ENCODE measurements around the gene SATB1.
"Not testable (repeated sequence)": the region's sequence is repeated elsewhere in the genome, so short reads cannot be mapped to it uniquely, and the experiment has no call there.

Gene SATB1

GRCh38 chr3:18343809-18344208 is 81.3 kb downstream of the SATB1 start:
- no peak overlapping the region for H3K9ac ChIP-seq (ENCODE audit: low read depth in 1 of 2, low read length in 2 of 2)
- no peak overlapping the region for H3K4me3 ChIP-seq (ENCODE audit: low read depth in 1 of 2, low read length in 2 of 2)
- no peaks in the 10 kb centered on the region for H3K27me3 ChIP-seq (ENCODE audit: control insufficient read depth in 1 of 2, insufficient read depth in 2 of 2, low read length in 2 of 2)
- H3K36me3 ChIP-seq (ENCODE audit: control insufficient read depth in 1 of 2, insufficient read depth in 2 of 2, low read length in 2 of 2), result peaks cover 0 to 2% of the 10 kb centered on the region in 2 donors
- no peak overlapping the region for H3K27ac ChIP-seq (ENCODE audit: low read depth, low read length)
- no peaks in the 10 kb centered on the region for H3K4me1 ChIP-seq (ENCODE audit: control insufficient read depth in 1 of 2, insufficient read depth in 2 of 2, low read length in 2 of 2)
- no peaks in the 10 kb centered on the region for H3K9me3 ChIP-seq (ENCODE audit: control insufficient read depth in 1 of 2, low read length in 2 of 2)

- H3K4me3 ChIP-seq (ENCODE audit: low read depth in 1 of 2, low read length in 2 of 2), result no peak overlapping the region
- no peak overlapping the region for H3K27ac ChIP-seq (ENCODE audit: low read depth, low read length)
- no peaks in the 10 kb centered on the region for H3K36me3 ChIP-seq (ENCODE audit: control insufficient read depth in 1 of 2, insufficient read depth in 2 of 2, low read length in 2 of 2)
- no peak overlapping the region for H3K9ac ChIP-seq (ENCODE audit: low read depth in 1 of 2, low read length in 2 of 2)
- no peaks in the 10 kb centered on the region for H3K27me3 ChIP-seq (ENCODE audit: control insufficient read depth in 1 of 2, insufficient read depth in 2 of 2, low read length in 2 of 2)
- no peaks in the 10 kb centered on the region for H3K4me1 ChIP-seq (ENCODE audit: control insufficient read depth in 1 of 2, insufficient read depth in 2 of 2, low read length in 2 of 2)
- H3K9me3 ChIP-seq (ENCODE audit: control insufficient read depth in 1 of 2, low read length in 2 of 2), result no peaks in the 10 kb centered on the region
Measured at GRCh38 chr3:18338827-18339514, 86.2 kb downstream of the SATB1 start.

DNA sequence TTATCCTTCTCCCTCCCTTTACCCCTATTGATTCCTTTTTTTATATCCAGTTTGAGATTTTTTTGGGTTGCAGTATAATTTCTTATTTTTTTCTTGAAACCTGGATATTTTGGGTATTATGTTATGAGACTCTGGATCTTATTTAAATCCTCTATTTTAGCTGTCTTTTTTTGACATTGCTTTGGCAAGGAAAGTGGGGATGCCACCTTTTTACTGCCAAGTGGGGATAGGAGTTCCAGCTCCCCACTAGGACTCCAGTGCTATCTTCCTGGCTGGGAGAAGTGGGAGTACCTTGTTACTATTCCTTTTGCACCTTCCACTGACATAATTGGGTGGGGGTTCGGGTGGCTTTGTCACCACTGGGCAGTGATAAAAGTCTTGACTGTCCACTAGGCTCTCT is 87.9 kb downstream of the SATB1 start:
- Histone ChIP-seq H3K9ac (ENCODE audit: low read depth in 1 of 2, low read length in 2 of 2) (no peak overlapping the region), H3K4me3 (ENCODE audit: low read depth in 1 of 2, low read length in 2 of 2) (no peak overlapping the region), H3K4me1 (ENCODE audit: control insufficient read depth in 1 of 2, insufficient read depth in 2 of 2, low read length in 2 of 2) (no peaks in the 10 kb centered on the region), H3K36me3 (ENCODE audit: control insufficient read depth in 1 of 2, insufficient read depth in 2 of 2, low read length in 2 of 2) (no peaks in the 10 kb centered on the region), H3K9me3 (ENCODE audit: control insufficient read depth in 1 of 2, low read length in 2 of 2) (no peaks in the 10 kb centered on the region), H3K27ac (ENCODE audit: low read depth, low read length) (no peak overlapping the region), H3K27me3 (ENCODE audit: control insufficient read depth in 1 of 2, insufficient read depth in 2 of 2, low read length in 2 of 2) (no peaks in the 10 kb centered on the region)

GRCh38 chr3:18334837-18335601 is 90.1 kb downstream of the SATB1 start:
- Histone ChIP-seq H3K27ac (ENCODE audit: low read depth, low read length) (no peak overlapping the region), H3K9me3 (ENCODE audit: control insufficient read depth in 1 of 2, low read length in 2 of 2) (no peaks in the 10 kb centered on the region), H3K27me3 (ENCODE audit: control insufficient read depth in 1 of 2, insufficient read depth in 2 of 2, low read length in 2 of 2) (no peaks in the 10 kb centered on the region), H3K4me3 (ENCODE audit: low read depth in 1 of 2, low read length in 2 of 2) (no peak overlapping the region), H3K4me1 (ENCODE audit: control insufficient read depth in 1 of 2, insufficient read depth in 2 of 2, low read length in 2 of 2) (no peaks in the 10 kb centered on the region), H3K36me3 (ENCODE audit: control insufficient read depth in 1 of 2, insufficient read depth in 2 of 2, low read length in 2 of 2) (no peaks in the 10 kb centered on the region), H3K9ac (ENCODE audit: low read depth in 1 of 2, low read length in 2 of 2) (no peak overlapping the region)

GRCh38 chr3:18330772-18331441 is 94.2 kb downstream of the SATB1 start:
- H3K4me3 ChIP-seq (ENCODE audit: low read depth in 1 of 2, low read length in 2 of 2); H3K27me3 ChIP-seq (ENCODE audit: control insufficient read depth in 1 of 2, insufficient read depth in 2 of 2, low read length in 2 of 2); H3K4me1 ChIP-seq (ENCODE audit: control insufficient read depth in 1 of 2, insufficient read depth in 2 of 2, low read length in 2 of 2); H3K9me3 ChIP-seq (ENCODE audit: control insufficient read depth in 1 of 2, low read length in 2 of 2); H3K9ac ChIP-seq (ENCODE audit: low read depth in 1 of 2, low read length in 2 of 2); H3K36me3 ChIP-seq (ENCODE audit: control insufficient read depth in 1 of 2, insufficient read depth in 2 of 2, low read length in 2 of 2); H3K27ac ChIP-seq (ENCODE audit: low read depth, low read length): not testable (repeated sequence)

GRCh38 chr3:18308096-18308650 is 117.0 kb downstream of the SATB1 start:
- H3K4me1 ChIP-seq (ENCODE audit: control insufficient read depth in 1 of 2, insufficient read depth in 2 of 2, low read length in 2 of 2), result no peaks in the 10 kb centered on the region
- H3K27me3 ChIP-seq (ENCODE audit: control insufficient read depth in 1 of 2, insufficient read depth in 2 of 2, low read length in 2 of 2), result no peaks in the 10 kb centered on the region
- no peaks in the 10 kb centered on the region for H3K36me3 ChIP-seq (ENCODE audit: control insufficient read depth in 1 of 2, insufficient read depth in 2 of 2, low read length in 2 of 2)
- no peaks in the 10 kb centered on the region for H3K9me3 ChIP-seq (ENCODE audit: control insufficient read depth in 1 of 2, low read length in 2 of 2)
- no peak overlapping the region for H3K4me3 ChIP-seq (ENCODE audit: low read depth in 1 of 2, low read length in 2 of 2)
- H3K9ac ChIP-seq (ENCODE audit: low read depth in 1 of 2, low read length in 2 of 2), result no peak overlapping the region
- H3K27ac ChIP-seq (ENCODE audit: low read depth, low read length), result no peak overlapping the region

DNA sequence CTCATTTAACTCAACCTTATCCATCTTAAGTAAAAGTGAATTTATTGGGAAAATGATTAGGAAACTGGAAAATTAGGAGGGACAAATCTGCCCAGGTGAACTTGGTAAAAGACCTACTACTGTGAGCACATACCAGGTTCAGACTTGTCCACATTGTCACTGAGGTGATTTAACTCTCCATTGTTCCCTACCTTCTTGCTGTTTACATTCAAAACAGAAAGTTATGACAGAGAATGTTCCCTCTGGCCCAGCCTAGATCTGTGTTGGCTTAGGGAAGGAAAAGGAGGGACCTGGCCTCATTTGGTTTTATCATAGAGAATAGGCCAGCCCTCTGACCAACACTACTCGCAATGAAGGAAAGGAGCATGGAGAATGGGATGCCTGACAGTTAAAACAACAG is 117.6 kb downstream of the SATB1 start:
- H3K27ac ChIP-seq (ENCODE audit: low read depth, low read length), result no peak overlapping the region
- H3K36me3 ChIP-seq (ENCODE audit: control insufficient read depth in 1 of 2, insufficient read depth in 2 of 2, low read length in 2 of 2), result no peaks in the 10 kb centered on the region
- H3K4me1 ChIP-seq (ENCODE audit: control insufficient read depth in 1 of 2, insufficient read depth in 2 of 2, low read length in 2 of 2), result no peaks in the 10 kb centered on the region
- H3K27me3 ChIP-seq (ENCODE audit: control insufficient read depth in 1 of 2, insufficient read depth in 2 of 2, low read length in 2 of 2), result no peaks in the 10 kb centered on the region
- H3K9ac ChIP-seq (ENCODE audit: low read depth in 1 of 2, low read length in 2 of 2), result no peak overlapping the region
- no peak overlapping the region for H3K4me3 ChIP-seq (ENCODE audit: low read depth in 1 of 2, low read length in 2 of 2)
- no peaks in the 10 kb centered on the region for H3K9me3 ChIP-seq (ENCODE audit: control insufficient read depth in 1 of 2, low read length in 2 of 2)

DNA sequence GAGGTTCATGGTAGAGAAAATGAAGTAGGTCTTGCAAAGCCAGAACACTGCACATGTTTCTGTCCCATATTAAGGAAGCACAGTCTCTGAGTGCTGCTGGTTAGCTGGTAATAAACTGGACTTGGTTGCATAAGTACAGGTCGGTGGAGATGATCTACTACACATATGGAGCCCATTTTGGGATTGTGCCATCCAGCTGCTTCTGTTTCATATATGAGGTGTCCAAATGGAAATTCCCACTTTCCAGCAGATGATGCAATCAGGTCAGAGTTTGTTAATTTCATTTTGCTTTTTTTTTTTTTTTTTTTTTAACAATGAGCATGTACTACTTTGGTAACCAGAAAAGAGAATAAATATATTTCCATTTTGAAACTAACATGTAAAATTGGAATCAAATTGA is 122.6 kb downstream of the SATB1 start:
- no peak overlapping the region for H3K27ac ChIP-seq (ENCODE audit: low read depth, low read length)
- H3K36me3 ChIP-seq (ENCODE audit: control insufficient read depth in 1 of 2, insufficient read depth in 2 of 2, low read length in 2 of 2), result no peaks in the 10 kb centered on the region
- H3K4me1 ChIP-seq (ENCODE audit: control insufficient read depth in 1 of 2, insufficient read depth in 2 of 2, low read length in 2 of 2), result no peaks in the 10 kb centered on the region
- no peak overlapping the region for H3K4me3 ChIP-seq (ENCODE audit: low read depth in 1 of 2, low read length in 2 of 2)
- no peaks in the 10 kb centered on the region for H3K27me3 ChIP-seq (ENCODE audit: control insufficient read depth in 1 of 2, insufficient read depth in 2 of 2, low read length in 2 of 2)
- no peak overlapping the region for H3K9ac ChIP-seq (ENCODE audit: low read depth in 1 of 2, low read length in 2 of 2)
- H3K9me3 ChIP-seq (ENCODE audit: control insufficient read depth in 1 of 2, low read length in 2 of 2), result no peaks in the 10 kb centered on the region

- Histone ChIP-seq H3K9ac (ENCODE audit: low read depth in 1 of 2, low read length in 2 of 2) (no peak overlapping the region), H3K36me3 (ENCODE audit: control insufficient read depth in 1 of 2, insufficient read depth in 2 of 2, low read length in 2 of 2) (no peaks in the 10 kb centered on the region), H3K9me3 (ENCODE audit: control insufficient read depth in 1 of 2, low read length in 2 of 2) (no peaks in the 10 kb centered on the region), H3K4me1 (ENCODE audit: control insufficient read depth in 1 of 2, insufficient read depth in 2 of 2, low read length in 2 of 2) (no peaks in the 10 kb centered on the region), H3K27me3 (ENCODE audit: control insufficient read depth in 1 of 2, insufficient read depth in 2 of 2, low read length in 2 of 2) (no peaks in the 10 kb centered on the region), H3K27ac (ENCODE audit: low read depth, low read length) (no peak overlapping the region), H3K4me3 (ENCODE audit: low read depth in 1 of 2, low read length in 2 of 2) (no peak overlapping the region)
Measured at GRCh38 chr3:18301781-18302180, 123.4 kb downstream of the SATB1 start.

- H3K9me3 ChIP-seq (ENCODE audit: control insufficient read depth in 1 of 2, low read length in 2 of 2), result no peaks in the 10 kb centered on the region
- H3K4me1 ChIP-seq (ENCODE audit: control insufficient read depth in 1 of 2, insufficient read depth in 2 of 2, low read length in 2 of 2), result no peaks in the 10 kb centered on the region
- H3K27me3 ChIP-seq (ENCODE audit: control insufficient read depth in 1 of 2, insufficient read depth in 2 of 2, low read length in 2 of 2), result no peaks in the 10 kb centered on the region
- H3K36me3 ChIP-seq (ENCODE audit: control insufficient read depth in 1 of 2, insufficient read depth in 2 of 2, low read length in 2 of 2), result no peaks in the 10 kb centered on the region
- H3K9ac ChIP-seq (ENCODE audit: low read depth in 1 of 2, low read length in 2 of 2), result no peak overlapping the region
- H3K4me3 ChIP-seq (ENCODE audit: low read depth in 1 of 2, low read length in 2 of 2), result no peak overlapping the region
- no peak overlapping the region for H3K27ac ChIP-seq (ENCODE audit: low read depth, low read length)
Measured at GRCh38 chr3:18300916-18301315, 124.2 kb downstream of the SATB1 start.
